ENCODE results near the gene ANKRD45.

Gene ANKRD45, protein sequence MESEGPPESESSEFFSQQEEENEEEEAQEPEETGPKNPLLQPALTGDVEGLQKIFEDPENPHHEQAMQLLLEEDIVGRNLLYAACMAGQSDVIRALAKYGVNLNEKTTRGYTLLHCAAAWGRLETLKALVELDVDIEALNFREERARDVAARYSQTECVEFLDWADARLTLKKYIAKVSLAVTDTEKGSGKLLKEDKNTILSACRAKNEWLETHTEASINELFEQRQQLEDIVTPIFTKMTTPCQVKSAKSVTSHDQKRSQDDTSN

DNA sequence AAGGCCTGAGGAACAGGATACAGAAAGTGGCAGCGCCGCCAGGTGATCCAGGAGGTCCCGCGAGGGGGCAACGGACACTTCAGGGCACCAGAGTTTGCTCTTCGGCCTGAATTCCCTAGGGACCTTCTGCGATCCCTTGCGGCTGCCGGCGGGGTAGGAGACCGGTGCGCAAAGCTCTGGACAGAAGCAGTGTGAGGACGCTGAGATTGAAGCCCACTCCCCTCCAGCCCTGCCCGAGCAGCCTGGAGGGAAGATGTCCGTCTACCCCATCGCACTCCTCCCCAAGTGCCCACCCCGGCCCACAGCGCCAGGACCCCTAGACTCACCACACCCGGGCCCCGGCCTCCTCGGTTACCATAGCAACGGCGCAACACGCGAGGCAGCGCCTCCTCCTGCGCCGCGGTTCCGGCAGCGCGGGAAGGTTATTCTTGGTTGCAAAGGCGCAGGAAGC, at the start of gene ANKRD45:
TSS of gene ANKRD45 (minus strand) at position 361 of the 451 bp plus-strand sequence. CDS start 10,433 bp downstream, outside the sequence.
- peak within 1 kb of the TSS; percentile 26 for H3K4me3 ChIP-seq (ENCODE audit: low read depth, low read length)
- TF ChIP-seq, protein P1, sequence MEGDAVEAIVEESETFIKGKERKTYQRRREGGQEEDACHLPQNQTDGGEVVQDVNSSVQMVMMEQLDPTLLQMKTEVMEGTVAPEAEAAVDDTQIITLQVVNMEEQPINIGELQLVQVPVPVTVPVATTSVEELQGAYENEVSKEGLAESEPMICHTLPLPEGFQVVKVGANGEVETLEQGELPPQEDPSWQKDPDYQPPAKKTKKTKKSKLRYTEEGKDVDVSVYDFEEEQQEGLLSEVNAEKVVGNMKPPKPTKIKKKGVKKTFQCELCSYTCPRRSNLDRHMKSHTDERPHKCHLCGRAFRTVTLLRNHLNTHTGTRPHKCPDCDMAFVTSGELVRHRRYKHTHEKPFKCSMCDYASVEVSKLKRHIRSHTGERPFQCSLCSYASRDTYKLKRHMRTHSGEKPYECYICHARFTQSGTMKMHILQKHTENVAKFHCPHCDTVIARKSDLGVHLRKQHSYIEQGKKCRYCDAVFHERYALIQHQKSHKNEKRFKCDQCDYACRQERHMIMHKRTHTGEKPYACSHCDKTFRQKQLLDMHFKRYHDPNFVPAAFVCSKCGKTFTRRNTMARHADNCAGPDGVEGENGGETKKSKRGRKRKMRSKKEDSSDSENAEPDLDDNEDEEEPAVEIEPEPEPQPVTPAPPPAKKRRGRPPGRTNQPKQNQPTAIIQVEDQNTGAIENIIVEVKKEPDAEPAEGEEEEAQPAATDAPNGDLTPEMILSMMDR (IDR thresholded peaks at IDR 0.05; ENCODE audit: low read depth, low read length) = no peak

DNA sequence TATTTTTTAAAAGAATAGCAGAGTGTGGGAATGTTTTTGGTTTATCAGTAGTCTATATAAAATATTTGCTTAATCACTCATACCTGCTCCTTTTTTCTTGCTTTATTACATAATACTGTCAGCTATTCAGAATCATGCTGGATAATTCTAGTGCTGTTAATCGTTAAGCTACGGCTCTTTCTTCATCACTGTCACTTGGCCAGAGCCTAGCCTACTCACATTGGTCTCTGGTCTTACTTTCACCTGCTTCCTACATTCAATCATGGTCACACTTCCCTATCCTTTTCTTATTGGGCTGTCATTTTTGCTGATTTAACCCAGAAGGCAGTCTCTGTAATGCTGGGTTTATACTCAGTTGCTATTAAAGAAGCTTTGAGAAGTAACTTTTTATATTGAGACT, 47.6 kb upstream of the ANKRD45 start:
- H3K4me3 ChIP-seq (ENCODE audit: low read depth, low read length) = no peak overlapping the region
- TF ChIP-seq, protein P1 (IDR thresholded peaks at IDR 0.05; ENCODE audit: low read depth, low read length) = no peak

DNA sequence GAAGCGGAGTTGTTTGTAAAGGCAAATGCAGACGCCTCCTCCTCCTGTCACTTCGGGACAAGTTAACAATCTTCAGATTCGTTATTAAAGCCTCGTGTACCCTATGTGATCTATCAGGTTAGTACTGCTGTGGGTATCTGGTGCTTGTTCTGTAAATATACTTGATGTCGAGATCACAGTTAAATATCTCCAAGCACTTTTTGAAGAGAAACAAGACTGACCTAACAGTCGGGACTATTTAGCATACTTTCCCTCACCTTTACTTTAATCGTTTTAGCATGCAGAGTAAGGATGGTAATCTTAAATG, 45.8 kb upstream of the ANKRD45 start:
- TF ChIP-seq, protein P1 (IDR thresholded peaks at IDR 0.05; ENCODE audit: low read depth, low read length) = no peak

DNA sequence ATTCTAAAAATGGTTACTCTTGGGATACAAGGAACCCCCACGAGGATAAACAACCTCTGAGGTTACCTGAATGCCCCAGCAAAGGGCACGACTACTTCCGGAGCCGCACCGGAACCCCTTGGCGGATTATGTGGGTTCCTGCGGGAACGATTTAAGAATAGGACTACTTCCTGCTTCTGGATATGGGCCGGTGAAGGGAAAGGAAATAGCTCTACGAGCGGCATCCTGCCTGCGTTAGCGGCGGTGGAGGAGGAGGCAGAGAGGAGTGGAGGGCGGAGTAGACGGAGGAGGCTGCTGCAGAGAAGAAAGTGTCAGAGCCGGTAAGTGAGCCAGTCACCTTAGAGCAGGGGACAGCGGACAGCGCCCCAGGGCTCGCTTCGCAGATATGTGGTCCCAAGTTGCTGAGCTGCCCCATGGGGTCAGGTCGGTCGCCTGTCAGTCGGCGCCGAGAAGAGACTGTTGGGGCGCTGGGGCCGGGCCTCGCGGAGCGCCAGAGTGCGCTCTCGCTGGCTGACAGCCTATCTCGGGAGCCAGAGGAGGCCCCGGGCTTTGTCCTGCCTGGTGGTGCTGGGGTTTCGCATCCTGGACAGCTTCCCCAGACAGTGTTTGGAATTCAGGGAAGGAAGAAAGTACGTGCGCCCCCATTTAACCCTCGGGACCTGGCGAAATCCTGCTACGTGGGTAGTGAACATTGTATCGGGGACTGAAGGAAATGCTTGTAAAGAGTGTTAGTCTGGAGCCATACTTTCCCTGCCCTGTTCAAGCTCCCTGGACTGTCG, 45.3 kb upstream of the ANKRD45 start, which contains the start of gene KLHL20:
TSS of gene KLHL20 (plus strand) at position 223 of the 779 bp plus-strand sequence. CDS start 1,063 bp downstream, outside the sequence.
- TF ChIP-seq, protein P1 (IDR thresholded peaks at IDR 0.05; ENCODE audit: low read depth, low read length) = no peak; the same call in 1 of the 2 replicates
- H3K4me3 ChIP-seq (ENCODE audit: low read depth, low read length) = peak within 1 kb of the TSS; percentile 81

More for the DNA sequence above, 45.8 kb upstream of the ANKRD45 start:
- peak overlapping the region; percentile 81 for H3K4me3 ChIP-seq (ENCODE audit: low read depth, low read length)

DNA sequence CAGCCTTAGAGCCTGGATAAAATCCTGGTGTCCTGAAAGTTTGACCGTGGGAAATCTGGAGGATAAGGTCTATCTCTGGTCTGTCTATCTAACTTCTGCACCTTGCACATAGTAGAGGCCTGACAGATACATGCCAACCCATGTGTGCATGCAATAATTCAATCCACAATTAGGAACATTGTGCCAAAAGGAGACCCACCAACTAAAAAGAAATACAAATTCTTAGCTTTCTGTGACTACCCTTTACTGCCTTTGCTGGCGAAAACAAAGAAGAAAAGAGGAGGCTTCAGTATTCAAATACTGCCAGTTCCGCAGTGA, 44.7 kb upstream of the ANKRD45 start:
- H3K4me3 ChIP-seq (ENCODE audit: low read depth, low read length) = peak overlapping the region; percentile 81
- TF ChIP-seq, protein P1 (IDR thresholded peaks at IDR 0.05; ENCODE audit: low read depth, low read length) = no peak

DNA sequence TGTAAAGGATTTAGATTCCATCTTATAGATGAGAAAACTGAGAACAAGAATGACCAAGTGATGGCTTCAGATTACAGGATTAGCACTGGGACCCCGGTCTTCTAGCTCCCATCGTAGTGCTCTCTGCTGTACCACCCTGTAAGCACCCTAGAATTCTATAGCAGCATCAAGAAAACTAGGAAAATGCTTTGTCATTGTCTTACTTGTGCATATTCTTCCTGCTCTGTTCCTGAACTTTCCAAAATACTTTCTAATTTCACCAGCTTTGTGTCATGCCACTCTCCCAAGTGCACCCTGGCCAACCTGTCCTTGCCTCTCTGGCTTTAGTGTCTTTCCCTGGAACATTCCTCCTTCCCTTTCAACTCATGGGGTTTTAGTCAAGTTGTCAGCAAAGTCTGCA, 39.1 kb upstream of the ANKRD45 start:
- no peak overlapping the region for H3K4me3 ChIP-seq (ENCODE audit: low read depth, low read length)
- TF ChIP-seq, protein P1 (IDR thresholded peaks at IDR 0.05; ENCODE audit: low read depth, low read length) = no peak

DNA sequence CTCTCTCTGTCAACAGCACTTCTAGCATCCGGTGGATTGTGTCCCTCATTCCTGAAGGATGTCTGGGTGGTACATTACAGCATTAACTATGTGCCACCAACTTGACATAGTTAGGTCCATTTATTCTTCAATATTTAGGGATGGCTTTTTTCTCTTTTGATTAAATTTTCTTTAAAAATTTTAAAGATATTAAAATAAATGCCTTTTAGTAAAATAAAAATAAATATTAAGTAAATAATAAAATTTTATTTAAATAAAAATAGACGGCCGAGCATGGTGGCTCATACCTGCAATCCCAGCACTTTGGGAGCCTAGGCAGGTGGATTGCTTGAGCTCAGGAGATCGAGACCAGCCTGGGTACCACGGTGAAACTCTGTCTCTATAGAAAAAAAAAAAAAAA, 35.5 kb upstream of the ANKRD45 start:
- H3K4me3 ChIP-seq (ENCODE audit: low read depth, low read length) = no peak overlapping the region
- TF ChIP-seq, protein P1 (IDR thresholded peaks at IDR 0.05; ENCODE audit: low read depth, low read length) = no peak

Data from WI38 (cell line).